GM23338 (cell line): ENCODE data around the gene ZBTB7B. TPM values are rescaled to one million over a fixed set of nuclear protein-coding genes. Genes with fewer than 3 reads are reported as not detected.

Source experiments
- ATAC-seq: fragments of 200-7000 bp; cut with Tn5 transposase; 3 replicates; pipeline ENCODE4 v1.9.1; 2020
- DNase-seq: peaks from one replicate; pipeline ENCODE4 v3.0.0-alpha.2; 2015; ENCODE audit warnings: low spot score
- H2AFZ ChIP-seq: fragments of 200-600 bp; sonication (generic); 2 replicates; pipeline ENCODE4 v1.8.0; 2016; ENCODE audit warnings: antibody characterized with exemption, mild to moderate bottlenecking, moderate library complexity
- H3F3A ChIP-seq: fragments of 200-600 bp; sonication (generic); replicated peaks from 2 replicates; pipeline ENCODE4 v1.8.0; 2017; ENCODE audit warnings: antibody characterized with exemption, mixed run types, low read depth
- H3K27ac ChIP-seq: fragments of 200-600 bp; sonication (generic); 2 replicates; pipeline ENCODE4 v1.6.1; 2016; ENCODE audit warnings: low read depth
- H3K27me3 ChIP-seq: fragments of 200-600 bp; sonication (generic); 2 replicates; pipeline ENCODE4 v1.8.0; 2016; ENCODE audit warnings: mild to moderate bottlenecking, mixed run types, moderate library complexity; ENCODE audit not compliant: insufficient read depth
- H3K36me3 ChIP-seq: fragments of 200-600 bp; sonication (generic); 2 replicates; pipeline ENCODE4 v1.8.0; 2016; ENCODE audit warnings: mild to moderate bottlenecking; ENCODE audit not compliant: insufficient read depth
- H3K4me1 ChIP-seq: fragments of 200-600 bp; sonication (generic); 2 replicates; pipeline ENCODE4 v1.8.0; 2016; ENCODE audit warnings: mild to moderate bottlenecking, moderate library complexity; ENCODE audit not compliant: insufficient read depth
- H3K4me2 ChIP-seq: fragments of 200-600 bp; sonication (generic); 2 replicates; pipeline ENCODE4 v1.7.1; 2017; ENCODE audit warnings: mixed run types
- H3K4me3 ChIP-seq: fragments of 200-600 bp; sonication (generic); 2 replicates; pipeline ENCODE4 v1.6.1; 2016; ENCODE audit warnings: mixed run types
- H3K79me2 ChIP-seq: fragments of 200-600 bp; sonication (generic); replicated peaks from 2 replicates; pipeline ENCODE4 v1.8.0; 2017; ENCODE audit warnings: mild to moderate bottlenecking; ENCODE audit not compliant: insufficient read depth
- H3K9me2 ChIP-seq: fragments of 200-600 bp; sonication (generic); 2 replicates; pipeline ENCODE4 v1.8.0; 2017; ENCODE audit not compliant: insufficient read depth
- H4K20me1 ChIP-seq: fragments of 200-600 bp; sonication (generic); replicated peaks from 2 replicates; pipeline ENCODE4 v1.8.0; 2017; ENCODE audit warnings: mild to moderate bottlenecking; ENCODE audit not compliant: insufficient read depth
- H3K27ac Mint-ChIP-seq: 2 replicates; pipeline ENCODE4 v1.8.0; 2020; ENCODE audit warnings: inconsistent platforms, mild to moderate bottlenecking, moderate library complexity, mixed read lengths
- H3K27me3 Mint-ChIP-seq: 3 replicates; pipeline ENCODE4 v1.8.0; 2022; ENCODE audit warnings: low read depth, mild to moderate bottlenecking, moderate library complexity, mixed read lengths, inconsistent platforms; ENCODE audit not compliant: insufficient read depth, poor library complexity
- H3K36me3 Mint-ChIP-seq: 3 replicates; pipeline ENCODE4 v1.8.0; 2021; ENCODE audit warnings: low read depth, mild to moderate bottlenecking, inconsistent platforms, moderate library complexity, mixed read lengths
- H3K4me1 Mint-ChIP-seq: 3 replicates; pipeline ENCODE4 v1.8.0; 2020; ENCODE audit warnings: mild to moderate bottlenecking, inconsistent platforms, mixed read lengths
- H3K4me3 Mint-ChIP-seq: 3 replicates; pipeline ENCODE4 v1.8.0; 2021; ENCODE audit warnings: moderate library complexity, mild to moderate bottlenecking, inconsistent platforms, mixed read lengths
- H3K9me3 Mint-ChIP-seq: 3 replicates; pipeline ENCODE4 v1.8.0; 2020; ENCODE audit warnings: moderate library complexity, mild to moderate bottlenecking, inconsistent platforms, mixed read lengths
- CTCF ChIP-seq, 2 experiments: fragments of 200-600 bp in 1 of 2; sonication (generic) in 1 of 2; conservative IDR thresholded peaks; 2 replicates each; pipeline versions ENCODE4 v1.5.1 to v1.6.1; 2016 to 2017; ENCODE audit warnings: antibody characterized with exemption in 2 of 2, low read depth in 2 of 2, mild to moderate bottlenecking in 2 of 2, moderate library complexity in 1 of 2
- ETS1 ChIP-seq: IDR thresholded peaks from 2 replicates; pipeline ENCODE4 v1.6.1; 2016; ENCODE audit warnings: antibody characterized with exemption
- JUNB ChIP-seq: IDR thresholded peaks from one replicate; pipeline ENCODE4 v1.6.1; 2016; ENCODE audit warnings: antibody characterized with exemption; ENCODE audit not compliant: unreplicated experiment
- NANOG ChIP-seq: IDR thresholded peaks from 2 replicates; pipeline ENCODE4 v1.6.1; 2016; ENCODE audit warnings: antibody characterized with exemption, borderline replicate concordance
- POLR2AphosphoS5 ChIP-seq: IDR thresholded peaks from 2 replicates; pipeline ENCODE4 v1.6.1; 2016; ENCODE audit warnings: antibody characterized with exemption, low read depth
- REST ChIP-seq: IDR thresholded peaks from one replicate; pipeline ENCODE4 v1.6.1; 2018; ENCODE audit warnings: antibody characterized with exemption; ENCODE audit not compliant: unreplicated experiment
- STAT1 ChIP-seq: IDR thresholded peaks from one replicate; pipeline ENCODE4 v1.6.1; 2016; ENCODE audit warnings: antibody characterized with exemption; ENCODE audit not compliant: unreplicated experiment
- ZNF114 ChIP-seq: fragments of 250-450 bp; sonication (Bioruptor Pico); IDR thresholded peaks from 2 replicates; pipeline ENCODE4 v1.5.0; 2020; ENCODE audit warnings: mild to moderate bottlenecking, moderate library complexity
- ZNF331 ChIP-seq: fragments of 250-450 bp; sonication (Bioruptor Pico); IDR thresholded peaks from 2 replicates; pipeline ENCODE4 v1.5.0; 2020; ENCODE audit warnings: low read depth, mild to moderate bottlenecking, moderate library complexity
- ZNF462 ChIP-seq: fragments of 250-450 bp; sonication (Bioruptor Pico); IDR thresholded peaks from 2 replicates; pipeline ENCODE4 v1.5.0; 2020; ENCODE audit warnings: mild to moderate bottlenecking, moderate library complexity
- polyA plus RNA-seq: library from polyadenylated mRNA; unstranded; fragments of >200 nt; fragmentation: Nextera tagmentation; extraction: Ambion mirVana; gene quantifications from 2 replicates; pipeline ENCODE4 v1.2.1, GENCODE V29; 2016
- total RNA-seq: library from RNA; depleted of rRNA; stranded (reverse); fragments of >200 nt; shearing (Covaris generic); gene quantifications from 2 replicates; pipeline ENCODE4 v1.2.3, GENCODE V29; 2014

The ZBTB7B gene
- total and polyA plus RNA-seq, 2 experiments from 2014 or later = 3.6 to 32.6 TPM

GRCh38 chr1:155019377-155020245 lies 17.0 kb downstream of the ZBTB7B start (continued):
- TF ChIP-seq ETS1 = no peak
- no peak for TF ChIP-seq REST
- no peak for TF ChIP-seq ZNF114 (CRISPR knock-in tag)

- Mint-ChIP-seq H3K27me3 (peaks cover 28% of the 10 kb centered on the region), H3K4me1 (peaks cover 31% of the 10 kb centered on the region), H3K27ac (no peak overlapping the region), H3K4me3 (no peak overlapping the region), H3K9me3 (no peaks in the 10 kb centered on the region), H3K36me3 (peaks cover 4% of the 10 kb centered on the region; the same call in 2 of the 3 replicates)
- Histone ChIP-seq H3K4me2 (no peak overlapping the region), H3K27ac (no peak overlapping the region), H4K20me1 (0 out of 2 replicates have a peak, but pooled peaks cover 3% of the 10 kb centered on the region), H3K36me3 (no peaks in the 10 kb centered on the region), H2AFZ (no peak overlapping the region), H3K4me1 (peaks cover 11% of the 10 kb centered on the region), H3K79me2 (no peaks in the 10 kb centered on the region), H3K4me3 (no peak overlapping the region), H3F3A (no peaks in the 10 kb centered on the region), H3K27me3 (no peaks in the 10 kb centered on the region), H3K9me2 (no peaks in the 10 kb centered on the region)
- ATAC-seq (no peak), DNase-seq (no peak)
- TF ChIP-seq NANOG (no peak), POLR2AphosphoS5 (no peak), ZNF331 (CRISPR knock-in tag) (no peak), CTCF (conservative IDR thresholded peaks at IDR 0.05; ENCODE audit: low read depth in 2 of 2) (no peak), ZNF114 (CRISPR knock-in tag) (no peak), ZNF462 (CRISPR knock-in tag) (no peak), STAT1 (no peak), JUNB (no peak)
Measured at GRCh38 chr1:155022136-155022926, 19.7 kb downstream of the ZBTB7B start.
